ENCODE data around the gene CSTA.
"Not testable (repeated sequence)": the region's sequence is repeated elsewhere in the genome, so short reads cannot be mapped to it uniquely, and the experiment has no call there.

The CSTA gene

GRCh38 chr3:122322095-122323075 lies 2.7 kb upstream of the CSTA start:
- DNase-seq (ENCODE audit: low read depth): no peak

GRCh38 chr3:122325769-122326168 lies 721 bp downstream of the CSTA start:
- DNase-seq (ENCODE audit: low read depth): no peak

- no peak for DNase-seq (ENCODE audit: low read depth)
Observed at GRCh38 chr3:122331886-122332285, 6.8 kb downstream of the CSTA start.

DNA sequence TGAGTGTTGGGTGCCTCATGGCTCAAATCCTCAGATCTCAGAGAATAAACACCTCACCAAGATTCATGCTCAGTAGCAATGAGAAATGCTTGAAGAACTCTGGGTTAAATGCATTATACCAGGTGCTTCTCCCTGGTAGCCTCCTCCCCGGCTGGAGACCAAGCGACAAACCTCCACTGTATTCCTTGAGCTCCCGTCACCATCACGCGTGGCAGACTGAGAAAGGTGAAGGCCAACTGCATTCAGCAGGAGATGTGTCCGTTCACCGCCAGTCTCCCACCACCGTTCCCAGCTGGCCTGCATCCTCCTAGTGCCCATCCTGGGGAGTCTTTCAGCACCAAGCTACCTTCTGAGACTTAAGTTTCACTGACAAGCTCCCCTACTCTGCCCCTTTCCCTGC lies 7.5 kb downstream of the CSTA start:
- DNase-seq (ENCODE audit: low read depth): no peak

DNA sequence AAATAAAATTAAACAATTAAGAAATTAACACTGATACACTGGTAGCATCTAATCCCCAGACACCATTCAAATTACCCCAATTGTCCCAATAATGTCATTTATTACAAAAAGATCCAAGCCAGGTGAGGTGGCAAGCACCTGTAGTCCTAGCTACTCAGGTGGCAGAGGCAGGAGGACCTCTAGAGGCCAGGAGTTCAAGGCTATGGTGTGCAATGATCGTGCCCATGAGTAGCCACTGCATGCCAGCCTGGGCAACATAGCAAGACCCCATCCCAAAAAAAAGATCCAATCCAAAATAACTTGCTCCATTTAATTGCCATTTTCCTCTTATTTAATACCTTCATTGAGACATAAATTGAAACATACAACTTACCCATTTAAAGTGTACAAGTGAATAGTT lies 17.8 kb downstream of the CSTA start:
- no peak for DNase-seq (ENCODE audit: low read depth)

- DNase-seq (ENCODE audit: low read depth): no peak
Observed at GRCh38 chr3:122343654-122344053, 18.6 kb downstream of the CSTA start.

DNA sequence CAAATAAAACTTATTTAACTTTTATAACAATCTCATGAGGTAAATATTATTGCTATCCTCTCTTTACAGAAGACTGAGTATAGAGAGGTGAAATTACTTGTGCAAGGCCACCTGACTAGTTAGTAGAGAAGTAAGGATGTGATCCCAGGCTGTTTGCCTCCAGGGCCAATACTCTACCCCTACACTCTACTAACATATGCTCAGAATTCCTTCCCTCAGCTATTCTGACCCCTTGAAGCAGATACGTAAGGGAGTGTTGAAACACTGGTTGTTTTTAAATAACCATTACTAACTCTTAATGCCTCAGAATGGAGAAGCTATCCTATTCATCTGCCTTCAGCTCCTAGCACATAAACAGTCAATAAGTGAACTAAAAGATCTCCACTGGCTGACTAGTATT lies 24.1 kb downstream of the CSTA start:
- DNase-seq (ENCODE audit: low read depth): no peak

DNA sequence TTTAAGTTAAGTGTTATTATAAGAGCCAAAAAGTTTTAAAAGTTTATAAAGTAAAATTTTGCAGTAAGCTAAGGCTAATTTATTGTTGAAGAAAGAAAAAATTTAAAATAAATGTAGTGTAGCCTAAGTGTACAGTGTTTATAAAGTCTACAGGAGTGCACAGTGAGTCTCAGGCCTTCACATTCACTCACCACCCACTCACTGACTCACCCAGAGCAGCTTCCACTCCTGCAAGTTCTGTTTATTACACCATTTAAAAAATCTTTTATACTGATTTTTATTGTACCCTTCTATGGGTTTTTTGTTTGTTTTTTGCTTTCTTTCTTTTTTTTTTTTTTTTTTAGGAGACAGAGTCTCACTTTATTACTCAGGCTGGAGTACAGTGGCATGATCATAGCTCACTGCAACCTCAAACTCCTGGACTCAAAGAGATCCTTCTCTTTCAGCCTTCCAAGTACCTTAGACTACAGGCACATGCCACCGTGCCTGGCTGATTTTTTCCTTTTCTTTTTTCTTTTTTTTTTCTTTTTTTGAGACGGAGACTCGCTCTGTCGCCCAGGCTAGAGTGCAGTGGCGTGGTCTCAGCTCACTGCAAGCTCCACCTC lies 25.9 kb downstream of the CSTA start:
- DNase-seq (ENCODE audit: low read depth): no peak

- no peak for DNase-seq (ENCODE audit: low read depth)
Observed at GRCh38 chr3:122351612-122352011, 26.6 kb downstream of the CSTA start.

- no peak for DNase-seq (ENCODE audit: low read depth)
Observed at GRCh38 chr3:122353215-122353614, 28.2 kb downstream of the CSTA start.

GRCh38 chr3:122353893-122354401 lies 28.9 kb downstream of the CSTA start:
- DNase-seq (ENCODE audit: low read depth): no peak

- no peak for DNase-seq (ENCODE audit: low read depth)
Observed at GRCh38 chr3:122355612-122356011, 30.6 kb downstream of the CSTA start.

DNA sequence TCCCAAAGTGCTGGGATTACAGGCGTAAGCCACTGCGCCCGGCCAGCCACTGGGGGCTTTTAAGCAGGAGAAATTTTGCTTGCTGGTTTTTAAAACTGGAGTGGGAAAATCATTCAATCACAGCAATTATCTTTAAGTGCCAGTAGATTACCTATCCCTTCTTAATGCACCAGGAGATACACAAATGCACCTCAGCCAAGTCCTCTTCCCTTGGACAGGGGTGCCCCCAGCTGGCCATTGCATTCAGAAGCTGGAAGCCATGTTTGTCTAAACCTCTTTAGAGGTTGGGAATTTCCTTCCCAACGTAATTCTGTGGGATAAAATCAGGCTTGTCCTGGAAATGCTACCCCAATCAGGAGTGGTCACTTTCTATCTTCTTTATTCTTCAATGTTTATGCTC lies 31.4 kb downstream of the CSTA start:
- no peak for DNase-seq (ENCODE audit: low read depth)

DNA sequence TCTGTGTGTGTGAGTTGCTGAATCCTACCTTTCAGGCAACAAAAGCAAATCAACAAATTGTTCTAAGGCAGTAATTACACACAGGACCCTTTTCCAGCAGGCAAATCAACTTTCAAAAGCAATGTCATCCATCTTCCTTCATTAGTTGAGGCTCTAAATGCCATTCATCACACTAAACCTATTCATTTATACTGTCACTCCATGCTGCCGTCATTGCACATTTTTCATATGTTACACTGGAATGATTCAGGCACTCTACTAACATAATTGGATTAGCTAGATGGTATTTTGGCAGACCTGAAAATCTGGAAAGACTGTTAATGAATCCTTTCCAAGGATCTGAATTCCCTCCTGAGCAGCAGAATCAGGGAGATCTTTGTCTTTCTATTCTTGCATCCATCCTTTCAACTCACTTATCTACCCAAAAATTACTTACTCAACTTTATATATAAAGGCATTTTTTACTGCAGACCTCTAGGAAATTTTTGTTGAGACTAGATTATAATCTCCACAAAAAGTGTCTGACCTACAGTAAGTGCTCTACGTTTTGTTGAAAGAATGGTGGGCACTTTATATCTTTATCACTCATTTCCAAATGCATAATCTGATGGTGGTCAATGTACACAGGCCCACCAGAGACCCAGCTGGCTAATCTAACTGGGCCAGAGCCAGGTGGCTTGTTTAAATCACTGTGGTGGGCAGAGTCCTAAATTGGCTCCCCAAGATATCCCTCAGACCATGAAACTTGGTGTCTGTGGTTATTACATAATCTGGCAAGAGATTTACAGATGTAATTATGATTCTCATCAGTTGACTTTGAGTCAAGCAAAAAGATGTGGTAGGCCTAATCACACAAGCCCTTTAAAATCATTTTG lies 33.0 kb downstream of the CSTA start:
- no peak for DNase-seq (ENCODE audit: low read depth)

GRCh38 chr3:122358703-122359032 lies 33.6 kb downstream of the CSTA start:
- DNase-seq (ENCODE audit: low read depth): no peak

- no peak for DNase-seq (ENCODE audit: low read depth)
Observed at GRCh38 chr3:122362026-122362425, 37.0 kb downstream of the CSTA start.

GRCh38 chr3:122364490-122364889 lies 39.4 kb downstream of the CSTA start:
- DNase-seq (ENCODE audit: low read depth): no peak

GRCh38 chr3:122365073-122365472 lies 40.0 kb downstream of the CSTA start:
- DNase-seq (ENCODE audit: low read depth): no peak

DNA sequence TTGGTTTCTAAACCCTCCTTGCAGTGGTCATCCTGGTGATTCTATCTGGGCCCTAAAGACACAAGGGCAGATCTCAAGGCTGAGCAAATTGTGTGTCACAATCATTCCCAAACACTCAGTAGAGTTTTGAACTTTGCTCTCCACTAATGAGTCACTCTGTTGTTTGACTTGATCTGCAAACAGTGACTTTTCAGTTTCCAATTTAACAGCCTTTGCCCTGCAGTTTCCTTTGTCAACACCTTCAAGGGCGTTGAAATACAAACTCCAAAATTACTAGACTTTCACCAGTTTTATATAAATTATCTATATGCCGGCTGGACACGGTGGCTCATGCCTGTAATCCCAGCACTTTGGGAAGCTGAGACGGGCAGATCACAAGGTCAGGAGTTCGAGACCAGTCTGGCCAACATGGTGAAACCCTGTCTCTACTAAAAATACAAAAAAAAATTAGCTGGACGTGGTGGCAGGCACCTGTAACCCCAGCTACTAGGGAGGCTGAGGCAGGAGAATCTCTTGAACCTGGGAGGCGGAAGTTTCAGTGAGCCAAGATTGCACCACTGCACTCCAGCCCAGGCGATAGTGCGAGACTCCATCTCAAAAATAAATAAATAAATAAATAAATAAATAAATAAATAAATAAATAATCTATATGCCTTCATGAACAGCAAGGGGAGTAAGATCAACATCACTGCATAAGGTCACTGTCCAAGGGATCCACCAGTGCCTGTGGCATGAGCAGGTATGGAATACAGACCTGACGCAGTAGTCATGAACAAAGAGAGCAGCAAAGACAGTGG lies 40.7 kb downstream of the CSTA start:
- not testable (repeated sequence) for DNase-seq (ENCODE audit: low read depth)

DNA sequence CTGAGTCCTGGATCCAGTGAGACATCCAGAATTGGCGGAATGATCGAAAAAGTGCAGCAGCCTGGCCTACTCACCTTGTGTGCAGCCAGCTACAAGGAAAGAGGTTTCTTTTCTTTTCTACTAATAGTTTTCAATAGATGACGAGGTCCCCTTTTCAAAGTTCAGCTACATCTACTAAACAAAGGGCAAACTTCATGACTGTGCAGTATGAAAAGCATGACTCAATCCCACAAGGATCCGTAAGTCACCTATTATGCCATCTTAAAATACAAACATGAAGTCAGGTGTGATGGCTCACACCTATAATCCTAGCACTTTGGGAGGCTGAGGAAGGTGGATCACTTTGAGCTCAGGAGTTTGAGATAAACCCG lies 41.3 kb downstream of the CSTA start:
- no peak for DNase-seq (ENCODE audit: low read depth)

GRCh38 chr3:122374034-122374433 lies 49.0 kb downstream of the CSTA start:
- DNase-seq (ENCODE audit: low read depth): no peak

DNA sequence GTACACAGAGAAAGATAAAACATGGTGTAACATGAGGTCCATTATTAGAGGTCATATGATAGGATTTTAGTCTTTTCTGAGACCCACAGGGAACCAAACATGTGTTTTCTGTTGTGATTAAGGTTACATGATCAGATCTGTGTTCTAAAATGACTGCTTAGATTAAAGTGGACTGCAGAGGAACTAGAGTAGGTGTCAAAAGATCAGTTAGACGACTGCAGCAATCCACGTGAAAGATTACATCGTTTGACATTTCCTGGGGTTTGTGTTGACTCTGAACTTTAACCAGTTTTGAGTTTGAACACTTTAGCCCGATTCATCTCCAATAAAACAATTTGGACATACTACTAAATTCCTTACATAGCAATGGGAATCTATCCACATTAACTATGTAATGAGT lies 52.9 kb downstream of the CSTA start:
- no peak for DNase-seq (ENCODE audit: low read depth)
